ENCODE measurements around the gene KAZN.

KAZN gene

DNA sequence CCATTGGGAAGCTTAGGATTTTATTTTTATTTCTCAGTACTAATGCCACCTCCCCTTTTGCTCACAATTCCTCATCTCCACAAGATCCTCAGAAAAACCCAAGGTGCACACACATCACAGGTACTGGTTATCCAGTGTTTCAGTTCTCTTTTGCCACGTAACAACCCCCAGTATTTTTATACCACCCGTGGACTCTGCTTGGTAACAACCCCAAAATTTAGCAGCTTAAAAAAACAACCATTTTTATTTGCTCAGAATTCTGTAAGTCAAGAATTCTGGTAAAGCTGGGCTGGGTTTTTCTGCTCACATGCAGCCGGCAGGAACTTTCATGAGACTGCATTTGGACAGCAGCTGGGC is 180.0 kb downstream of the KAZN start:
- no peak for DNase-seq

DNA sequence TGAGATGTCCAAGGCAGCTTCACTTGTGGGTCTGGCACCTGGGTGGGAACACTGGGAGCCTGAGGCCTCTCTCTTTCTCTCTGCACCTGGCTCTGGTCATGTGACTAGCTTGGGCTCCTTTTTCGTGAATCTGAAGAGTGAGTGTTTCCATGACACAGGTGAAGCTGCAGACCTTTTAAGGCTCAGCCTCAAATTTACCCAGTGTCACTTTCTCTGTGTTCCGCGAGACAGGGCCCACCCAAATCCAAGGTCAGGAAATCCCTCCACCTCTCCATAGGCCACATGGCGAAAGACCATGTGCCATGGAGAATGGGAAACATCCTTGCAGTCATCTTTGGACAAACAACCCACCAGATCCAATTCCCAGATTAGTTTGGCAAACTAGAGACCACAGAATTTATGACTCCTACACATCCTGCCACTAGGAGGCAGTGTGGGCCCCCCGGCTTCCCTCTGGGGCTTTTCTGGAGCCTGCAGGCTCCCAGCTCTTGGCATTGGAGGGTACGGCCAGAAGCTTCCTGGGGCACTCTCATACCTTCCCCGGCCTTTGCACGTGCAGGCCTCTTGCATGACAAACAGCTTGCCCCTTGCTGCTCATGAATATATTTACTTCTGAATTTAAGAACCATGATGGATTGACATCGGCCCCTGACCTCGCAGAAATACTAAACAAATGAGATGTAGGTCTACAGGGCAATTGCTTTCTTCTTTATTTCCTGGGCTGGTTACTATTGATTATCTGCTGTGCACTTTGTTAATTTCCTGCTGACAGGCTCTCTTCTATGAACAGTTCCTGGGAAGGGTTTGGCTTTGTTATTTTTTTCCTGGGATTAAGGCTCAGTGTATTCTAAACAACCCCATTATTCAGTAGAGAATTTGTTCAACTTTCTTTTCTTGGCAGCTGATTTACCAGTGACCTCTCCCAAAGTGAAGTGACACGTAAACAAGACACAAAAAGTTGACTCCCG is 180.7 kb downstream of the KAZN start:
- DNase-seq, result no peak

- DNase-seq, result peak; percentile 87
Measured at GRCh38 chr1:14780271-14780670, 181.8 kb downstream of the KAZN start.

- no peak for DNase-seq
Measured at GRCh38 chr1:14781811-14782210, 183.3 kb downstream of the KAZN start.

DNA sequence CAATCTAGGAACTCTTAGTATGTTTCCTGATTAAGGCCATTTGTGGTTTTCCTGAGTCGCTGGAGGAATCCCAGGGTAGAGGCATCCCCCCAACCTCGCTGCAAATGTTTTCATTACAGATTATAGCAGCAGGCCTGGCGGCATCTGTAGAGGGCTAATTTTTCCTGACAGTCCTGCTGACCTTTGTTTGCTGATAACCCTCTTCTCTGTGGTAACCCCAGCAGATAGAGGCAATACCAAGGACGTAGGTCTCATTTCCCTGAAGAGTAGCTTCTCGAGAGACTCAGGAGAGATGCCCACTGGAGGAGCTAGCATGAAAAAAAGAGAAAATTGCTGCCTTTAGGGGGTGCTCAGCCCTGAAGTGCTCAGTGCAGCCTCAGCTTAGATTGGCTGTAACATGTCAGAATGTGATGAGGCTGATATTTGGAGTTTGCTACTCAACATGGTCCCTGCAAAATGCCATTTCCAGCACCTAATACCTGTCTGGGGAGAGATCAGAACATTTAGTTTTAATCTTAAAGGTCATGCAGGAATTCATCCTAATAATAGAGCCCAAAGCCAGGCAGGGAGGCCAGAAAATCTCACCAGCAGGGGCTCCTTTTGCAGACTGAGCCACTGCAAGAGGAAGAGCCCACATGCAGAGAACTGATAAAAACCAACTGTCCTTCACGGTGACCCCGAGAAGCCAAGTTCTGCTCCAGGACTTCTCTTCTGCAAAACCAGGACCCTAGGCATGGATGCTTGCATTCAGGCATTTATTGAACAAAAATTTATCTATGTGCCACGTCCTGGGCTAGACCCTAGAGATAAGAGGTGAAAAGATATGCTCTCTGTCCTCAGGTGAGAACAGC is 184.5 kb downstream of the KAZN start:
- no peak for DNase-seq

DNA sequence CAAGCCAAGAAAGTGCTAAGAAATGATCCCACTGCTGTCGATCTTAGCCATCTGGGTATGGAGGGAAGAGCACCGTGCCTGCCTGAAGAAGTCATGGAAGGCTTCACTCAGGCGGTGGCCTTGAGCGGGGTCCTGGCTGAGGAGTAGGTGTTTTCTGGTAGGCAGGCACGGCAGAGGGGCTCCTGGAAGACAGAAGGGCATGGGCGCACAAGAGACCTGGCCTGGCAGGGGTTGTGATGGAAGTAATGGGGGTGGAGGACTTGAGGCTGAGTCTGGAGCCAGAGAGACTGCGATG is 185.1 kb downstream of the KAZN start:
- DNase-seq, result no peak

- no peak for DNase-seq
Measured at GRCh38 chr1:14784790-14785773, 186.6 kb downstream of the KAZN start.

DNA sequence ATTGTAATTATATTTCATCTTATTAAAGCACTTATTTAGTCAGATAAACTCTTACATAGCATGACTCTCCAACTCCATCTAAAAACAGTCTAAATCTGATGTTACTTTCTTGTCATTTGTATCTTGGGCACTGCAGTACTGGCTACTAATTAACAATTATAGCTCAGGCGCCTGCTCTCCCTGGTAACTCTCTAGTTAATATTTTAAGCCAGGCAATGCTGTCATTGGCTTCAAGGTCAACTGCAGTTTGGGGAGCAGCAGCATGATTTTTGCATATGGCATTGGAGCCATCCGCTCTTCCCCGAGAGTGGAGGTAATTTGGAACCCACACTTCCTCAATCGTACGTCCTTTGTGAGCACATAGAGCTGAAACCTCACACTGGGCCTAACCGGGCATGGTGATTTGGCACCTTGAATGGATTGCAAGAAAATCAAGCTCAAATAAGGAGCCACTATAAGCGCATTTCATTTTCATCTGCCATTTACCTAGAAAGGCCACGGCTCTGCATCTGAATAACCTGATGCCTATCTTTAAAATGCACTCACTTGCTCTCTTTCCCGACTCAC is 187.7 kb downstream of the KAZN start:
- DNase-seq, result no peak

- DNase-seq, result no peak
Measured at GRCh38 chr1:14786681-14787080, 188.2 kb downstream of the KAZN start.

- no peak for DNase-seq
Measured at GRCh38 chr1:14787604-14788003, 189.1 kb downstream of the KAZN start.

DNA sequence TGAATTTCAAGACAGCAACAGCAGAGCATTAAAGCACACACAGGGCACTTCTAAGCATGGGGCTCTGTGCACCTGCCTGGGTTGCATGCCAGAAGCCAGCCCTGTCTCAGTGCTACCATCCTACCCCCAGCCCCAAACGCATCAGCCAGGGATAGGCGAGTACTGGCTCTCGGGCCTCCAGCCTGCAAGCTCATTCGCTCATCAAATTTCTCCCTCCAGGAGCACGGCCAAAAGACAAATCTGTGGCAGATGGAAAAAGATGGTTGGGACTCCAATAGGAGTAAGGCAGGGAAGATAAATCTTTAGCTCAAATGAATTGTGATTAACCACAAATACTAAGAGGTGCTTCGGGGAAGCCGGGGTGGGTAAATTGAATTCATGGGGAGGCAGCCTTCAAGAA is 189.6 kb downstream of the KAZN start:
- DNase-seq, result no peak

- DNase-seq, result no peak
Measured at GRCh38 chr1:14790982-14791381, 192.5 kb downstream of the KAZN start.

DNA sequence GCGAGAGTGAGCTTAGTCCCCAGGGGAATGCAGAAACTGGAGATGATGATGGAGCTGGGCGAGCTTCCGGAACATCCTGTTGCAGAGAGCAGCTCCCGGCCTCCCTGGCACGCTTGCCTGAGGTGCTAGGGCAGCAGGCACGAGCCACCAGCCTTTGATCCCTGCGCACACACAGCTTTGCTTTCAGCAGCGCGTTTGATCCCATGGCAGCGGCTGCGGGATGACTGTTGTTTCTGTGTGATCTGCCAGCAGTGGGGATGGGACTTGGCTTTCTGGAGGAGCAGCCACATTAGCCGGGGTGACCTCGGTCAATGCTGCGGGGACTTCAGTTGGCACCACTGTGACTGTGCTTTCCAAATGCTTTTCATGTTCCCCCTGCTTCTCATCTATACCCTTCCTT is 193.2 kb downstream of the KAZN start:
- DNase-seq, result no peak

GRCh38 chr1:14794136-14794768 is 195.8 kb downstream of the KAZN start:
- no peak for DNase-seq

GRCh38 chr1:14794906-14795305 is 196.4 kb downstream of the KAZN start:
- DNase-seq, result no peak

- DNase-seq, result no peak
Measured at GRCh38 chr1:14795589-14795988, 197.1 kb downstream of the KAZN start.

DNA sequence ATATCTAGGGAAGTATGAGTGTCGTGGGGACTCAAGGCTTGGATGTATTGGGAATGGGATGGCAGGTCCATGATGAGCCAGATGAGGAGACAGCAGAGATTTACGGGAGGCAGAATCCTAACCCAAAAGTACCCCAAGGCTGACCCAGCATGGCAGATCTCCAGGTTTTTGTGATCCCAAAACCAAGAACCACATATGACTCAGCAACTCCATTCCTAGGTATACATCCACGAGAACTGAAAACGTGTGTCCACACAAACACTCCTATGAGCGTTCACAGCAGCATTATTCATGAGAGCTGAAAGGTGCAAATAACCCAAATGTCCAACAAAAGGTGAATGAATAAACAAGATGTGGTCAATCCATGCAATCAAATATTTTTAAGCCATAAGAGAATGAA is 201.5 kb downstream of the KAZN start:
- no peak for DNase-seq

DNA sequence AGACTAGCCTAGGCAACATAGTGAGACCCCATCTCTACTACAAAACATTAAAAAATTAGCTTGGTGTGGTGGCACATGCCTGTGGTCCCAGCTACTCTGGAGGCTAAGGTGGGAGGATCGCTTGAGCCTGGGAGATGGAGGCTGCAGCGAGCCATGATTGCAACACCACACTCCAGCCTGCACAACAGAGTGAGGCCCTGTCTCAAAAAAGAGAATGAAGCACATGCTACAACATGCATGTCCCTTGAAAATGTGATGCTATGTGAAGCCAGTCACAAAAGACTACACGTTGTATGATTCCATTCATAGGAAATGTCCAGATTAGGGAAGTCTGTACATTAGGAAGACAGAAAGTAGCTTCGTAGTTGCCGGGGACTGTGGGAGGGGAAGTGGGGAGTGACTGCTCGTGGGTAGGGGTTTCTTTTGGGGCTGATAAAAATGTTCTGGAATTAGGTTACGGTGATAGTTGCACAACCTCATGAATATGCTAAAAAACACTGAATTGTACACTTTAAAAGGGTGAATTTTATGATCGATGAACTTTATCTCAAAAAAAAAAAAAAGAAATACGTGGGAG is 202.1 kb downstream of the KAZN start:
- DNase-seq, result no peak

- DNase-seq, result no peak
Measured at GRCh38 chr1:14803002-14803789, 204.7 kb downstream of the KAZN start.

DNA sequence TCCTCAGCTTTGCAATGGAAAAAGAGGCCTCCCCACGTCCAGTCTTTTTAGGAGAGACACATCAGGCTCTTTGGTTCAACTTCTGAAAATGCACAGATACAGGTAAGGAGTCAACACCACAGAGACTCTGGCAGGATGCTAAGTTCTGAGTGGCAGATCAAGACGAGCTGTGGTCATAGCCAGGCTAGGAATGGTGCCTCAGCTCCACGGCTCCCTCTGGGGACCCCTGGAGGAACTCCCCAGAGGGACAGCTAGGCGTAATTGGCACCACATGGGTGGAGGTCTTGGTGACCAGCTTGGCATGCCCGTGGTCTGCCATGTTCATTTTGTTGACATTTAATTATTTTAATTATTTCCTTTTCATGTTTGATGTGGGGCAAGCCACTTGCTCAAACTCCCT is 206.1 kb downstream of the KAZN start:
- DNase-seq, result no peak

- DNase-seq, result no peak
Measured at GRCh38 chr1:14806772-14807171, 208.3 kb downstream of the KAZN start.
